ENCODE results near the gene CCDC63. TPM values are rescaled to one million over a fixed set of nuclear protein-coding genes. Genes with fewer than 3 reads are reported as not detected.

CCDC63 gene
- total and polyA plus RNA-seq, 4 donors = not detected

DNA sequence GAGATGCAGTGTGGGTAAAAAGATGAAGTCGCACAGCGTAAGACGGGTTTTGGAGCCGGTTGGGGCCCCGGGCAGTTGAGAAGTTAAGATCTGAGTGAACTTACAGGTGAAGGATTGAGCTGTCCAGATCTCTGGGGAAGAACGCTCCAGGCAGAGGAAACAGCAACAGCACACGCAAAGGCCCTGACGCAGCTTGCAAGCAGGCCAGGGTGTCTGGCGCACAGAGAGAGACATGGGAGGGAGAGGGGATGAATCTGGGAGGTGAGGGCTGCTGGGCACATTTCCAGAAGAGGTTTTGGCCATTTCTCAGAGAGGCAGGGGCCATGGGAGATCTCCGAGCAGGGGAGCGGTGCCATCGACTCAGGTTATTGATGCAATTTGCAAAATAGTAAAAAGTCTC, 42.6 kb downstream of the CCDC63 start:
- ATAC-seq (ENCODE audit: insufficient read depth, low FRiP score) = no peak
- 85 to 89% methylated on average over 12 of the region's 12 CpGs for WGBS, 2 donors
- Histone ChIP-seq H3K4me1 (ENCODE audit: control insufficient read depth in 5 of 5, insufficient read depth in 5 of 5, low read length in 5 of 5) (no peaks in the 10 kb centered on the region), H3K9ac (ENCODE audit: insufficient read depth in 1 of 2, low read length in 2 of 2) (no peak overlapping the region), H3K36me3 (ENCODE audit: control insufficient read depth in 4 of 4, insufficient read depth in 4 of 4, low read length in 4 of 4) (no peaks in the 10 kb centered on the region), H3K27ac (ENCODE audit: low read depth in 1 of 2, low read length in 1 of 2) (no peak overlapping the region), H3K4me3 (no peak overlapping the region), H3K27me3 (ENCODE audit: control insufficient read depth in 3 of 3, insufficient read depth in 3 of 3, low read length in 2 of 3) (peaks cover 0 to 4% (median 0%) of the 10 kb centered on the region in 3 donors), H3K9me3 (ENCODE audit: control insufficient read depth in 4 of 4, insufficient read depth in 3 of 4, low read length in 3 of 4) (peaks cover 0 to 3% (median 0%) of the 10 kb centered on the region in 4 donors)
- TF ChIP-seq, protein P1, sequence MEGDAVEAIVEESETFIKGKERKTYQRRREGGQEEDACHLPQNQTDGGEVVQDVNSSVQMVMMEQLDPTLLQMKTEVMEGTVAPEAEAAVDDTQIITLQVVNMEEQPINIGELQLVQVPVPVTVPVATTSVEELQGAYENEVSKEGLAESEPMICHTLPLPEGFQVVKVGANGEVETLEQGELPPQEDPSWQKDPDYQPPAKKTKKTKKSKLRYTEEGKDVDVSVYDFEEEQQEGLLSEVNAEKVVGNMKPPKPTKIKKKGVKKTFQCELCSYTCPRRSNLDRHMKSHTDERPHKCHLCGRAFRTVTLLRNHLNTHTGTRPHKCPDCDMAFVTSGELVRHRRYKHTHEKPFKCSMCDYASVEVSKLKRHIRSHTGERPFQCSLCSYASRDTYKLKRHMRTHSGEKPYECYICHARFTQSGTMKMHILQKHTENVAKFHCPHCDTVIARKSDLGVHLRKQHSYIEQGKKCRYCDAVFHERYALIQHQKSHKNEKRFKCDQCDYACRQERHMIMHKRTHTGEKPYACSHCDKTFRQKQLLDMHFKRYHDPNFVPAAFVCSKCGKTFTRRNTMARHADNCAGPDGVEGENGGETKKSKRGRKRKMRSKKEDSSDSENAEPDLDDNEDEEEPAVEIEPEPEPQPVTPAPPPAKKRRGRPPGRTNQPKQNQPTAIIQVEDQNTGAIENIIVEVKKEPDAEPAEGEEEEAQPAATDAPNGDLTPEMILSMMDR (IDR thresholded peaks at IDR 0.05; ENCODE audit: control extremely low read depth, extremely low read depth) = no peak
- no peak for DNase-seq

DNA sequence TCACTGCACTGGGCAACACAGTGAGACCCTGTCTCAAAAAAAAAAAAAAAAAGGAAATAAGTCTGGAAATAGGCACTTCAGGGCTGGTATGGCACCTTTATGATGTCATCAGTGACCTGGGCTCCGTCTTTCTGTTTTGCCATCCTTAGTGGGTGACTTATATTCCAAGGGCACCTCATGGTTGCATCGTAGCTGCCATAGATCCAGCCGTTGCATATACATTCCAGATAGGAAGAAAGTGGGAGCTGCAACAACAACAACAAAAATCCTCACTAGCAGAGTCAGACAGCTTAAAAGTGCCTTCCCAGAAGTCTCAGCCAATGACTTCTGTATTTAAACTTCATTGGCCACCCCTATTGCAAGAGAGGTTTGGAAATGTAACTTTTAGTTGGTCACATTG, 47.2 kb downstream of the CCDC63 start:
- Histone ChIP-seq H3K36me3 (ENCODE audit: control insufficient read depth in 4 of 4, insufficient read depth in 4 of 4, low read length in 4 of 4) (no peaks in the 10 kb centered on the region), H3K4me1 (ENCODE audit: control insufficient read depth in 5 of 5, insufficient read depth in 5 of 5, low read length in 5 of 5) (no peaks in the 10 kb centered on the region), H3K27ac (ENCODE audit: low read depth in 1 of 2, low read length in 1 of 2) (no peak overlapping the region), H3K27me3 (ENCODE audit: control insufficient read depth in 3 of 3, insufficient read depth in 3 of 3, low read length in 2 of 3) (peaks cover 0 to 4% (median 0%) of the 10 kb centered on the region in 3 donors), H3K9me3 (ENCODE audit: control insufficient read depth in 4 of 4, insufficient read depth in 3 of 4, low read length in 3 of 4) (peaks cover 0 to 3% (median 0%) of the 10 kb centered on the region in 4 donors), H3K9ac (ENCODE audit: insufficient read depth in 1 of 2, low read length in 2 of 2) (no peak overlapping the region), H3K4me3 (no peak overlapping the region)
- TF ChIP-seq, protein P1 (IDR thresholded peaks at IDR 0.05; ENCODE audit: control extremely low read depth, extremely low read depth) = no peak
- no peak for DNase-seq
- 82 to 96% methylated on average over 3 of the region's 3 CpGs for WGBS, 2 donors
- no peak for ATAC-seq (ENCODE audit: insufficient read depth, low FRiP score)

DNA sequence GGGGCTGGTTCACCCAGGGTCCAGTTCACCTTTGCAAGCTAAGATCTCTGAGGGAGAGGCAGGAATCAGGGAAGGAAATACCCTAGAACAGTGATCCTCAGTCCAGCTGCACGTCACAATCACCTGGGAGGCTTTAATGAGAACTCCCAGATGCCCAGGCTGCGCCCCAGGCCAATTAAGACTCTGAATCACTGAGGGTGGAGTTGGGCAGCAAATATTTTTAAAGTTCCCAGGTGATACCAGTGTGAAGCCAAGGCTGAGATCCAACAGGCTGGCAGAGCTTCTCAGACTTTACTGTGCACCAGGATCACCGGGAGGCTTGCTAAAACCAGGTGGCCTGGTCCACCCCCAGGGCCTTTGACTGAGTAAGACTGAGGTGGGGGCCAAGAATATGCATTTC, 49.8 kb downstream of the CCDC63 start:
- no peak overlapping the region for H3K27ac ChIP-seq (ENCODE audit: low read depth in 1 of 2, low read length in 1 of 2)
- no peak overlapping the region for H3K9ac ChIP-seq (ENCODE audit: insufficient read depth in 1 of 2, low read length in 2 of 2)
- ATAC-seq (ENCODE audit: insufficient read depth, low FRiP score) (no peak), DNase-seq (no peak)
- H3K4me3 ChIP-seq = no peak overlapping the region
- peaks cover 0 to 4% (median 0%) of the 10 kb centered on the region in 3 donors for H3K27me3 ChIP-seq (ENCODE audit: control insufficient read depth in 3 of 3, insufficient read depth in 3 of 3, low read length in 2 of 3)
- no peaks in the 10 kb centered on the region for H3K36me3 ChIP-seq (ENCODE audit: control insufficient read depth in 4 of 4, insufficient read depth in 4 of 4, low read length in 4 of 4)
- no peaks in the 10 kb centered on the region for H3K4me1 ChIP-seq (ENCODE audit: control insufficient read depth in 5 of 5, insufficient read depth in 5 of 5, low read length in 5 of 5)
- WGBS, 2 donors = 81 to 87% methylated on average over 3 of the region's 3 CpGs
- H3K9me3 ChIP-seq (ENCODE audit: control insufficient read depth in 4 of 4, insufficient read depth in 3 of 4, low read length in 3 of 4) = peaks cover 0 to 3% (median 0%) of the 10 kb centered on the region in 4 donors
- TF ChIP-seq, protein P1 (IDR thresholded peaks at IDR 0.05; ENCODE audit: control extremely low read depth, extremely low read depth) = no peak

DNA sequence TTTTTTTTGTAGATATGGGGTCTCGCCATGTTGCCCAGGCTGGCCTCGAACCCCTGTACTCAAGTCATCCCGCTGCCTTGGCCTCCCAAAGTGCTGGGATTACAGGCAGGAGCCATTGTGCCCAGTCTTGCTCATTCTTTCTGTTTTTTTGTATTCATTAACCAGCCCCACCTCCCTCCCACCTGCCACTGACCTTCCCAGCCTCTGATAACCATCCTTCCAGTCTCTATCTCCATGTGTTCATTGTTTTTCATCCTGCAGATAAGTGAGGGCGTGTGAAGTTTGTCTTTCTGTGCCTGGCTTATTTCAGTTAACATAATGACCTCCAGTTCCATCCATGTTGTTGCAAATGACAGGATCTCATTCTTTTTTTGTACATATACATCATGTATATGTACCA, 54.6 kb downstream of the CCDC63 start:
- ATAC-seq (ENCODE audit: insufficient read depth, low FRiP score) (no peak), DNase-seq (no peak)
- Histone ChIP-seq H3K4me3 (no peak overlapping the region), H3K36me3 (ENCODE audit: control insufficient read depth in 4 of 4, insufficient read depth in 4 of 4, low read length in 4 of 4) (no peaks in the 10 kb centered on the region), H3K27ac (ENCODE audit: low read depth in 1 of 2, low read length in 1 of 2) (no peak overlapping the region), H3K4me1 (ENCODE audit: control insufficient read depth in 5 of 5, insufficient read depth in 5 of 5, low read length in 5 of 5) (no peaks in the 10 kb centered on the region), H3K9ac (ENCODE audit: insufficient read depth in 1 of 2, low read length in 2 of 2) (no peak overlapping the region), H3K27me3 (ENCODE audit: control insufficient read depth in 3 of 3, insufficient read depth in 3 of 3, low read length in 2 of 3) (no peaks in the 10 kb centered on the region), H3K9me3 (ENCODE audit: control insufficient read depth in 4 of 4, insufficient read depth in 3 of 4, low read length in 3 of 4) (peaks cover 0 to 3% (median 0%) of the 10 kb centered on the region in 4 donors)
- 79 to 89% methylated on average over 4 of the region's 4 CpGs for WGBS, 2 donors
- TF ChIP-seq, protein P1 (IDR thresholded peaks at IDR 0.05; ENCODE audit: control extremely low read depth, extremely low read depth) = no peak

Measured in lung (tissue), 12 donors.